ENCODE results near the gene ADRA1B. TPM values are rescaled to one million over a fixed set of nuclear protein-coding genes. Genes with fewer than 3 reads are reported as not detected.
"Not testable (repeated sequence)": the region's sequence is repeated elsewhere in the genome, so short reads cannot be mapped to it uniquely, and the experiment has no call there.

Gene ADRA1B
- total RNA-seq, 1 donor = 0.63 TPM

- DNase-seq (ENCODE audit: low read depth) = peak; percentile 100
- no peak for TF ChIP-seq CTCF (IDR thresholded peaks at IDR 0.05; ENCODE audit: insufficient read depth, low read length)
- peak within 1 kb of the TSS; percentile 99 for H3K4me3 ChIP-seq (ENCODE audit: low read depth, low read length)
These were observed 92.8 kb downstream of the ADRA1B start, which contains the start of gene TTC1 for GRCh38 chr5:160008877-160009590. TSS of gene TTC1 (plus strand) at chr5:160009139. CDS start at chr5:160010529, 1,390 bp downstream.

GRCh38 chr5:160009591-160009989 lies 93.3 kb downstream of the ADRA1B start:
- TF ChIP-seq CTCF (IDR thresholded peaks at IDR 0.05; ENCODE audit: insufficient read depth, low read length) = no peak
- DNase-seq (ENCODE audit: low read depth) = no peak

GRCh38 chr5:160011471-160011870 lies 95.2 kb downstream of the ADRA1B start:
- DNase-seq (ENCODE audit: low read depth) = no peak
- no peak overlapping the region for H3K4me3 ChIP-seq (ENCODE audit: low read depth, low read length)

More at GRCh38 chr5:160009591-160009989, 93.3 kb downstream of the ADRA1B start:
- H3K4me3 ChIP-seq (ENCODE audit: low read depth, low read length) = peak overlapping the region; percentile 99

GRCh38 chr5:160014197-160014596 lies 97.9 kb downstream of the ADRA1B start:
- H3K4me3 ChIP-seq (ENCODE audit: low read depth, low read length); DNase-seq (ENCODE audit: low read depth): not testable (repeated sequence)

More at GRCh38 chr5:160011471-160011870, 95.2 kb downstream of the ADRA1B start:
- TF ChIP-seq CTCF (IDR thresholded peaks at IDR 0.05; ENCODE audit: insufficient read depth, low read length) = no peak

GRCh38 chr5:160018945-160019625 lies 102.8 kb downstream of the ADRA1B start:
- H3K4me3 ChIP-seq (ENCODE audit: low read depth, low read length) = no peak overlapping the region
- TF ChIP-seq CTCF (IDR thresholded peaks at IDR 0.05; ENCODE audit: insufficient read depth, low read length) = no peak
- no peak for DNase-seq (ENCODE audit: low read depth)

GRCh38 chr5:160020266-160020770 lies 104.0 kb downstream of the ADRA1B start:
- DNase-seq (ENCODE audit: low read depth) = no peak
- TF ChIP-seq CTCF (IDR thresholded peaks at IDR 0.05; ENCODE audit: insufficient read depth, low read length) = no peak
- H3K4me3 ChIP-seq (ENCODE audit: low read depth, low read length) = no peak overlapping the region

- no peak for TF ChIP-seq CTCF (IDR thresholded peaks at IDR 0.05; ENCODE audit: insufficient read depth, low read length)
- H3K4me3 ChIP-seq (ENCODE audit: low read depth, low read length) = no peak overlapping the region
- DNase-seq (ENCODE audit: low read depth) = no peak
These were observed 104.7 kb downstream of the ADRA1B start for GRCh38 chr5:160020964-160021363.

All from fibroblast of the aortic adventitia (primary cell).